ENCODE data around the gene OTOP2.

OTOP2 gene

DNA sequence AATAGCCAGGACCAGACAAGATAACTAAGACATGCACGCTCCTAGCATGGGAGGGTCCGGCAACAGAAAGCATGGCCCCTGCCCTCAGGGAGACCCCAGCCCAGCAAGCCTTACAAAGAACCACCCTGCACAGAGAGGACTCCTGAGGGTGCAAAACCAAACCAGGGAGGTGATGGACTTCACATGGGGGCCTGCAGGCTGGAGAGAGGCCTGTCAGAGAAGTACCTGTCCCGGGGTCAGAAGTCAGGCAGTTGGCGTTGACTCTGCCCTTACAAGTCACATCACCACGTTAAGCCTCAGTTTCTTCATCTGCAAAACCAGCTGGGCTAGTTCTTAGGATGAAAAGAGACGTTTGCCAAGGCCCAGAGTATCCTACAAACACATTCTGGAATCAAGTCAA lies 4.7 kb downstream of the OTOP2 start:
- DNase-seq = no peak

GRCh38 chr17:74930535-74931036 lies 6.5 kb downstream of the OTOP2 start:
- DNase-seq = no peak

- DNase-seq = no peak
Measured at GRCh38 chr17:74935048-74935447, 11.0 kb downstream of the OTOP2 start.

- no peak for DNase-seq
Measured at GRCh38 chr17:74935585-74936469, 11.8 kb downstream of the OTOP2 start, which contains the start of gene OTOP3. TSS of gene OTOP3 (plus strand) at chr17:74935898. CDS start at chr17:74935922, 24 bp downstream.

- no peak for DNase-seq
Measured at GRCh38 chr17:74936470-74936799, 12.4 kb downstream of the OTOP2 start.

GRCh38 chr17:74937064-74938051 lies 13.3 kb downstream of the OTOP2 start:
- DNase-seq = no peak

DNA sequence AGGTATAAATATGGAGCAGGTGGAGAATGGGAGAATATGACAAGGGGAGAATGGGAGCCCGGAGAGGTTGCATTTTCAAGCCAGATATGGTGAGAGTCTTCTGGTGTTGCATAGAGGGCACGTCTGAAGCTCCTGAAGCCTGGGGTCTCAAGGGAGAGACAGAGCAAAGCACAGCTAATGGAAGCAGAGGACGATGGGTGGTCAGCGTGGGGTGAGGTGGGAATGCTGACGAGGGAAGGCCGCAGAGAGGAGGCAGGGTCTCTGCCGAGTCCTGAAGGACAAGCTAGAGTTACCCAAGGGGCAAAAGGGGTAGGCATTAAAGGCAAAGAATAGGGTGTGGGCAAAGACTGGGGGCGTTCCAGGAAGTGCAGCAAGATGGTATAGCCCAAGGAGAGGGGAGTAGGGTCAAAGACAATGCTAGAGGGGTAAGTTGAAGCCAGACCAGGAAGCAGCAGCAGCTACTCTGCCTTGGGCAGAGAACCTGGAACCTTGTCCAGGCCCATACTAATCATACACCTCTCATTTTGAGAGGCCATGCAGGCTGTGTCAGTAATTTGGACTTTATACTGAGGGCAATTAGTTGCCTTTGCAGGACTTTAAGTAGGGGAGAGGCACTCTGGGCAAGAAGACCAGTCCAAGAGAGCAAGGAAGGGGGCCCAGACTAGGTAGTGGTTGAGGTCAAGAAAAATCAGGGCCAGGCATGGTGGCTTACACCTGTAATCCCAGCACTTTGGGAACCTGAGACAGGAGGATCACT lies 14.3 kb downstream of the OTOP2 start:
- DNase-seq = no peak

GRCh38 chr17:74939534-74939933 lies 15.5 kb downstream of the OTOP2 start:
- DNase-seq = no peak

- no peak for DNase-seq
Measured at GRCh38 chr17:74941128-74941725, 17.2 kb downstream of the OTOP2 start.

- DNase-seq = no peak
Measured at GRCh38 chr17:74943808-74944522, 19.9 kb downstream of the OTOP2 start.

- DNase-seq = no peak
Measured at GRCh38 chr17:74945543-74945942, 21.5 kb downstream of the OTOP2 start.

GRCh38 chr17:74946641-74947040 lies 22.6 kb downstream of the OTOP2 start:
- DNase-seq = no peak

DNA sequence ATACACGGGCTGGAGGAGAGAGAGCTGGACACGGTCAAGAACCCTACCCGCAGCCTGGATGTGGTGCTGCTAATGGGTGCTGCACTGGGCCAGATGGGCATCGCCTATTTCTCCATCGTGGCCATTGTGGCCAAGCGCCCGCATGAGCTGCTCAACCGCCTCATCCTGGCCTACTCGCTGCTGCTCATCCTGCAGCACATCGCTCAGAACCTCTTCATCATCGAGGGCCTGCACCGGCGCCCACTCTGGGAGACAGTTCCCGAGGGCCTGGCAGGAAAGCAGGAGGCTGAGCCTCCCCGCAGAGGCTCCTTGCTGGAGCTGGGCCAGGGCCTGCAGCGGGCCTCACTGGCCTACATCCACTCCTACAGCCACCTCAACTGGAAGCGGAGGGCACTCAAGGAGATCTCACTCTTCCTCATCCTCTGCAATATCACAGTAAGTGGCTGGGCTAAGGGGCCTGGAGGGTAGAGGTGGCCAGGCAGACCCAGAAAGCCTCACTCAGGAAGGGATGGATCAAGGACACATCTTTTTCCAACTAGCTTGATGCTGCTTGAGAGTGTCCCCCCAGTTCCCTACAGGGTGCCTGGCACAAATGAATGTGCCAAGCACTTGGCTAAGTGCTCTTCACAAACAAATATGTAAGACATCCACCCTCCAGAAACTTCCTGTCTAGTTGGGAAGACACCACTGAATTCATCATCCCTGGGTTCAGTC lies 23.1 kb downstream of the OTOP2 start:
- no peak for DNase-seq

- no peak for DNase-seq
Measured at GRCh38 chr17:74949455-74950115, 25.5 kb downstream of the OTOP2 start.

DNA sequence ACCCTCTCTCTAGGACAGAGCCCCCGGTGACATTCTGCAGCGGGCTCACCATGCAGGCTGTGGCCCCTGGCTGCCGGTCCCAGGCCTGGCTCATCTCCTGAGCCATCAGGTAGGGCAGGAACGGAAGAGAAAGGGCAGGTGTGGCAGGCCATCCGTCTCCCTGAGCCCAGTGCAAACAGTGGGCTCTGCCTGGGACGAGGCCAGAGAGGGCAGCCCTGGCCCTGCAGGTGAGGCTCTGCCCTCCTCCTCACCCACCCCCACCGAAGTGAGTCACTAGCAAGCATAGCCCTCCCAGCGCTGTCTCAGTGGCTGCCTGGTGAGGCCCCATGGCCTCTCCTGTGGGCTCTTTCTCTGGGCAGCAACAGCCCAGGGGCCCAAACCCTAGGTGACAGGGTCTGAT lies 26.1 kb downstream of the OTOP2 start:
- DNase-seq = no peak

GRCh38 chr17:74951065-74951464 lies 27.0 kb downstream of the OTOP2 start:
- no peak for DNase-seq

- DNase-seq = no peak
Measured at GRCh38 chr17:74951680-74952421, 27.8 kb downstream of the OTOP2 start.

- DNase-seq = no peak
Measured at GRCh38 chr17:74952431-74953133, 28.5 kb downstream of the OTOP2 start.

GRCh38 chr17:74953134-74953687 lies 29.1 kb downstream of the OTOP2 start:
- DNase-seq = no peak
